Mucosa of descending colon (tissue), 3 donors: ENCODE data around the gene CEBPZ. TPM values are rescaled to one million over a fixed set of nuclear protein-coding genes. Genes with fewer than 3 reads are reported as not detected.

Source experiments
- ATAC-seq: fragments of 200-7000 bp; cut with Tn5 transposase; one replicate; pipeline ENCODE4 v1.9.1; 2020; ENCODE audit warnings: mild to moderate bottlenecking, moderate library complexity
- DNase-seq, 3 donors: peaks; one replicate each; pipeline ENCODE4 v3.0.0-alpha.2; 2020
- H3K36me3 ChIP-seq: fragments of 200-600 bp; one replicate; pipeline ENCODE4 v1.8.0; 2021; ENCODE audit warnings: low read depth, mild to moderate bottlenecking
- H3K4me1 ChIP-seq: fragments of 200-600 bp; one replicate; pipeline ENCODE4 v1.8.0; 2021; ENCODE audit warnings: low read depth, mild to moderate bottlenecking
- H3K4me3 ChIP-seq: fragments of 200-600 bp; one replicate; pipeline ENCODE4 v1.8.0; 2021; ENCODE audit warnings: mild to moderate bottlenecking
- H3K9me3 ChIP-seq: fragments of 200-600 bp; one replicate; pipeline ENCODE4 v1.8.0; 2021; ENCODE audit warnings: mild to moderate bottlenecking
- CTCF ChIP-seq: fragments of 200-600 bp; IDR thresholded peaks from one replicate; pipeline ENCODE4 v1.8.0; 2022; ENCODE audit warnings: antibody characterized with exemption, mild to moderate bottlenecking
- intact Hi-C, 2 donors: fragments of 100-400 bp; cut with DNase I in 1 of 2; cut with micrococcal nuclease in 1 of 2; formaldehyde crosslinking; loops; one replicate each; pipeline versions ENCODE4 v1.11.0 to v1.11.1; 2022; cut with DNase I, micrococcal nuclease
- total RNA-seq, 3 donors: library from RNA; stranded (reverse); fragmentation: NEBNext Ultra II Directional in 2 of 3; extraction: Animal tissue kit (Norgen Biotek cat#: 25700) in 2 of 3; gene quantifications; one replicate each; pipeline versions ENCODE4 v1.2.1 to v1.2.4, GENCODE V29; 2021 to 2023
- donor health status: DM: no; HTN: no; CAD: no; lungs with moderate emphysema.
- donor health status: DM: no; HTN: no; CAD: no.
- donor health status: DM: no; HTN: yes; CAD: no.

The CEBPZ gene
- total RNA-seq, 3 donors from 2014 or later, result 30.8 to 51.5 (median 32.8) TPM

- DNase-seq, result no peak
- no peaks in the 10 kb centered on the region for H3K4me1 ChIP-seq
- H3K9me3 ChIP-seq, result no peaks in the 10 kb centered on the region
- TF ChIP-seq CTCF, result no peak
- no peaks in the 10 kb centered on the region for H3K36me3 ChIP-seq
- H3K4me3 ChIP-seq, result no peak overlapping the region
- intact Hi-C loops, result no loop called here
- ATAC-seq, result no peak
These were observed 49.4 kb downstream of the CEBPZ start for GRCh38 chr2:37181726-37182684.

- H3K9me3 ChIP-seq, result no peaks in the 10 kb centered on the region
- no peak for TF ChIP-seq CTCF
- no peaks in the 10 kb centered on the region for H3K36me3 ChIP-seq
- intact Hi-C loops, result no loop called here
- ATAC-seq (no peak), DNase-seq (no peak)
- H3K4me1 ChIP-seq, result no peaks in the 10 kb centered on the region
- H3K4me3 ChIP-seq, result no peak overlapping the region
These were observed 50.8 kb downstream of the CEBPZ start for GRCh38 chr2:37180640-37181039.

GRCh38 chr2:37180006-37180639 is 51.3 kb downstream of the CEBPZ start:
- H3K9me3 ChIP-seq, result no peaks in the 10 kb centered on the region
- no peak for TF ChIP-seq CTCF
- ATAC-seq, result no peak
- H3K4me1 ChIP-seq, result no peaks in the 10 kb centered on the region
- H3K36me3 ChIP-seq, result no peaks in the 10 kb centered on the region
- intact Hi-C loops, result no loop called here
- no peak overlapping the region for H3K4me3 ChIP-seq
- no peak for DNase-seq

- Histone ChIP-seq H3K4me1 (no peaks in the 10 kb centered on the region), H3K4me3 (no peak overlapping the region), H3K9me3 (no peaks in the 10 kb centered on the region), H3K36me3 (no peaks in the 10 kb centered on the region)
- intact Hi-C loops, result no loop called here
- no peak for TF ChIP-seq CTCF
- ATAC-seq, result no peak
- no peak for DNase-seq
These were observed 57.7 kb downstream of the CEBPZ start for GRCh38 chr2:37173741-37174140.

GRCh38 chr2:37171624-37171950 is 59.8 kb downstream of the CEBPZ start:
- H3K4me3 ChIP-seq, result no peak overlapping the region
- H3K9me3 ChIP-seq, result no peaks in the 10 kb centered on the region
- TF ChIP-seq CTCF, result no peak
- no peaks in the 10 kb centered on the region for H3K4me1 ChIP-seq
- DNase-seq, result no peak
- intact Hi-C loops, result no loop called here
- no peak for ATAC-seq
- H3K36me3 ChIP-seq, result no peaks in the 10 kb centered on the region
